ENCODE measurements around the gene TPM4.
"Not testable (repeated sequence)": the region's sequence is repeated elsewhere in the genome, so short reads cannot be mapped to it uniquely, and the experiment has no call there.

Gene TPM4

GRCh38 chr19:16098821-16099220 is 22.5 kb downstream of the TPM4 start:
- DNase-seq, result no peak

GRCh38 chr19:16099314-16099965 is 23.1 kb downstream of the TPM4 start:
- not testable (repeated sequence) for DNase-seq

- no peak for DNase-seq
Observed at GRCh38 chr19:16100524-16100923, 24.2 kb downstream of the TPM4 start.

GRCh38 chr19:16104722-16105121 is 28.4 kb downstream of the TPM4 start:
- DNase-seq, result no peak

- peak; percentile 69 to 88 (median 72) for DNase-seq
Observed at GRCh38 chr19:16106121-16106520, 29.8 kb downstream of the TPM4 start.

- DNase-seq, result peak; percentile 100
Observed at GRCh38 chr19:16111160-16111908, 35.0 kb downstream of the TPM4 start, which contains the start of gene RAB8A. Gene RAB8A (plus strand): TSS chr19:16111889. CDS start chr19:16111902, 13 bp downstream.

GRCh38 chr19:16111909-16112752 is 35.8 kb downstream of the TPM4 start:
- DNase-seq, result peak in 1 of 4 experiments; percentile 19

- peak; percentile 32 to 51 (median 47) for DNase-seq
Observed at GRCh38 chr19:16112778-16113177, 36.5 kb downstream of the TPM4 start.

- peak in 2 of 4 experiments; percentile 25 to 33 for DNase-seq
Observed at GRCh38 chr19:16113727-16114126, 37.4 kb downstream of the TPM4 start.

GRCh38 chr19:16115301-16116039 is 39.2 kb downstream of the TPM4 start:
- no peak for DNase-seq

- no peak for DNase-seq
Observed at GRCh38 chr19:16116067-16116466, 39.8 kb downstream of the TPM4 start.

GRCh38 chr19:16117594-16118033 is 41.3 kb downstream of the TPM4 start:
- peak in 1 of 4 experiments; percentile 42 for DNase-seq

- peak; percentile 87 to 95 (median 91) for DNase-seq
Observed at GRCh38 chr19:16118489-16119033, 42.3 kb downstream of the TPM4 start.

- DNase-seq, result peak; percentile 79 to 94 (median 88)
Observed at GRCh38 chr19:16119075-16119857, 43.0 kb downstream of the TPM4 start.

GRCh38 chr19:16121141-16121540 is 44.8 kb downstream of the TPM4 start:
- no peak for DNase-seq

- no peak for DNase-seq
Observed at GRCh38 chr19:16121967-16122366, 45.7 kb downstream of the TPM4 start.

- DNase-seq, result no peak
Observed at GRCh38 chr19:16124953-16125352, 48.7 kb downstream of the TPM4 start.

GRCh38 chr19:16125737-16126495 is 49.6 kb downstream of the TPM4 start:
- DNase-seq, result no peak

GRCh38 chr19:16127080-16127479 is 50.8 kb downstream of the TPM4 start:
- no peak for DNase-seq

- no peak for DNase-seq
Observed at GRCh38 chr19:16127776-16128371, 51.6 kb downstream of the TPM4 start.

Data from suppressor macrophage (primary cell).